Lung (tissue), 12 donors: ENCODE measurements around the gene CENPU. TPM values are rescaled to one million over a fixed set of nuclear protein-coding genes. Genes with fewer than 3 reads are reported as not detected.

ENCODE experiments used
- ATAC-seq: fragments of 200-7000 bp; cut with Tn5 transposase; one replicate; pipeline ENCODE4 v1.9.1; 2020; ENCODE audit warnings: moderate number of reproducible peaks; ENCODE audit not compliant: insufficient read depth, low FRiP score
- DNase-seq, 3 donors: peaks; one replicate each; pipeline ENCODE4 v3.0.0-alpha.2; 2013 to 2017
- H3K27ac ChIP-seq, 2 donors: one replicate each; pipeline ENCODE4 v1.5.1; 2013; ENCODE audit warnings: mild to moderate bottlenecking in 2 of 2, moderate library complexity in 2 of 2, control low read depth in 1 of 2, inconsistent platforms in 1 of 2, low read depth in 1 of 2, low read length in 1 of 2
- H3K27me3 ChIP-seq, 3 donors: one replicate each; pipeline ENCODE4 v1.5.1; 2013; ENCODE audit warnings: low read length in 2 of 3; ENCODE audit not compliant: control insufficient read depth in 3 of 3, insufficient read depth in 3 of 3
- H3K36me3 ChIP-seq, 4 donors: one replicate each; pipeline ENCODE4 v1.5.1; 2013; ENCODE audit warnings: low read length in 4 of 4, mild to moderate bottlenecking in 1 of 4, moderate library complexity in 1 of 4; ENCODE audit not compliant: control insufficient read depth in 4 of 4, insufficient read depth in 4 of 4
- H3K4me1 ChIP-seq, 5 donors: one replicate each; pipeline ENCODE4 v1.5.1; 2013; ENCODE audit warnings: low read length in 5 of 5, mild to moderate bottlenecking in 2 of 5, moderate library complexity in 1 of 5; ENCODE audit not compliant: control insufficient read depth in 5 of 5, insufficient read depth in 5 of 5
- H3K4me3 ChIP-seq: one replicate; pipeline ENCODE4 v1.5.1; 2013; ENCODE audit warnings: mild to moderate bottlenecking, control low read depth, moderate library complexity
- H3K9ac ChIP-seq, 2 donors: one replicate each; pipeline ENCODE4 v1.5.1; 2013; ENCODE audit warnings: low read length in 2 of 2, control low read depth in 1 of 2; ENCODE audit not compliant: insufficient read depth in 1 of 2
- H3K9me3 ChIP-seq, 4 donors: one replicate each; pipeline ENCODE4 v1.5.1; 2013; ENCODE audit warnings: low read length in 3 of 4, mild to moderate bottlenecking in 1 of 4, moderate library complexity in 1 of 4; ENCODE audit not compliant: control insufficient read depth in 4 of 4, insufficient read depth in 3 of 4
- WGBS, 2 donors: extraction: QIAGEN DNeasy Blood & Tissue Kit; methylation state at CpG; one replicate each; pipeline ENCODE4 v1.1.7; 2013; 5-methylcytosine and 5-hydroxymethylcytosine counted together
- polyA plus RNA-seq, 2 donors: library from polyadenylated mRNA; stranded (reverse); fragments of 200-250 nt; gene quantifications; one replicate each; pipeline ENCODE4 v1.2.1, GENCODE V29; 2013
- total RNA-seq, 2 donors: library from RNA; depleted of rRNA in 1 of 2; stranded (reverse); fragments of >200 nt in 1 of 2; gene quantifications; one replicate each; pipeline ENCODE4 v1.2.1, GENCODE V29; 2014 to 2021
- TF ChIP-seq, protein P1 (sequence below): IDR thresholded peaks from 2 replicates; pipeline ENCODE4 v1.5.1; 2012; ENCODE audit warnings: mild to moderate bottlenecking; ENCODE audit errors: control extremely low read depth, extremely low read depth
- donor health status: control.
- donor health status: control.
- donor health status: Bipolar disorder and iron deficiency.
- donor health status: healthy.
- donor health status: DM: yes; HTN: yes; CAD: no.

CENPU gene
- total and polyA plus RNA-seq, 4 donors = 2.1 to 11.7 (median 6.1) TPM

GRCh38 chr4:184668096-184668495 is 65.8 kb downstream of the CENPU start:
- no peak for DNase-seq
- Histone ChIP-seq H3K9ac (no peak overlapping the region), H3K4me1 (peaks cover 0 to 8% (median 0%) of the 10 kb centered on the region in 5 donors), H3K27me3 (no peaks in the 10 kb centered on the region), H3K9me3 (no peaks in the 10 kb centered on the region), H3K27ac (peak overlapping the region in 1 of 2 donors; percentile 31), H3K36me3 (peaks cover 16 to 21% (median 19%) of the 10 kb centered on the region in 4 donors), H3K4me3 (no peak overlapping the region)
- TF ChIP-seq, protein P1, sequence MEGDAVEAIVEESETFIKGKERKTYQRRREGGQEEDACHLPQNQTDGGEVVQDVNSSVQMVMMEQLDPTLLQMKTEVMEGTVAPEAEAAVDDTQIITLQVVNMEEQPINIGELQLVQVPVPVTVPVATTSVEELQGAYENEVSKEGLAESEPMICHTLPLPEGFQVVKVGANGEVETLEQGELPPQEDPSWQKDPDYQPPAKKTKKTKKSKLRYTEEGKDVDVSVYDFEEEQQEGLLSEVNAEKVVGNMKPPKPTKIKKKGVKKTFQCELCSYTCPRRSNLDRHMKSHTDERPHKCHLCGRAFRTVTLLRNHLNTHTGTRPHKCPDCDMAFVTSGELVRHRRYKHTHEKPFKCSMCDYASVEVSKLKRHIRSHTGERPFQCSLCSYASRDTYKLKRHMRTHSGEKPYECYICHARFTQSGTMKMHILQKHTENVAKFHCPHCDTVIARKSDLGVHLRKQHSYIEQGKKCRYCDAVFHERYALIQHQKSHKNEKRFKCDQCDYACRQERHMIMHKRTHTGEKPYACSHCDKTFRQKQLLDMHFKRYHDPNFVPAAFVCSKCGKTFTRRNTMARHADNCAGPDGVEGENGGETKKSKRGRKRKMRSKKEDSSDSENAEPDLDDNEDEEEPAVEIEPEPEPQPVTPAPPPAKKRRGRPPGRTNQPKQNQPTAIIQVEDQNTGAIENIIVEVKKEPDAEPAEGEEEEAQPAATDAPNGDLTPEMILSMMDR = no peak
- ATAC-seq = no peak
- WGBS, 2 donors = 92 to 95% methylated on average over 9 of the region's 9 CpGs

DNA sequence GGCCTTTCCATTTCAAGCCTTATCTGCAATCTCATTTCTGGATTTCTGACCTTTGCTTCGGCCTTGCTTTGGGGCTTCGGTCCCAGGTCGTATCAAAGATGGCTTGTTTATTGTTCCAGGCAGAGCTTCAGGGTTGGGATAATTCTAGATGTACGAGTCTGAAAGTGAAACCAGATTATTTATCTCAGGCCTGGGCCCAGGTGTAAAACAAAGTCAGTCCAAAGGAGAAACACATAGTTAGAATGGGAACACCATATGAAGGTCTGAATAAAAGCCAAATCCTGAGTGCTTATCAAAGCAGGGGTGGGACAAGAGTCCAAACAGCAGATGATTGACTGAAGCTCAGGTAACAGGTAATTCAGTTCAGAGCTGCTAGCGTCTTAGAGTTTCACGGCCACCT is 67.2 kb downstream of the CENPU start:
- ATAC-seq = no peak

DNA sequence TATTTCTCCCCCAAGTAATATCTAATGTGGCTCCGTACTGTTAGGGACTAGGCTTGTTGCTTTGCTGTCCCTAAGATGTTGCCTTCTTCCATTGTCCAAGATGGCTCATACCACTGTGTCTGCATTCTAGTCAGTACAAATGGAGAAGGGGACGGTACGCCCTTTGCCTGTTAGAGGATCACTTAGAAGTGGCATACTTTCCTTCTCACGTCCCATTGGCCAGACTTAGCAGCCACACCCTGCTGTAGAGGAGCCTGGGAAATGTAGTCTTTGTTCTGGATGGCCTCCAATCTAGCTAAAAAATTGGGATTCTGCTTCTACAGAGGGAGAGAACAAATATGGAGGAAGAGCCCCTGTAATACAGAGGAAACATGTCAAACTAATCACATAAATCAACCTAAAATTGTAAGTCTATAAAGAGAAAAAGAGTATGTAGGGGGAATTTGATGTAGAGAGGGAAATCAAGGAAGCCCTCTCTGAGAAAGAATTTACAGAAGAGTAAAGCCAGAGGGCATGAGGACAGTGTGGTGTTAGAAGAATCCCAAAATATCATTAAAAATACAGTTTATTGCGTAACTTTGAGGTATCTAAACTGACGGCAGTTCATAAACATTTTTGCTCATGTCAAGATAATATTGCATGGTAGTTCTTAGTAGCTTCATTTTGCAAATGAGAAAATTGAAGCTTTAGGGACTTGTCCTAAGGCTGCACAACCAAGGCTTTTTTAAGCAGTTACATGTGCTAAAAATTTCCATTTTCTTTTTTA is 69.3 kb downstream of the CENPU start:
- no peak overlapping the region for H3K27ac ChIP-seq
- no peaks in the 10 kb centered on the region for H3K27me3 ChIP-seq
- H3K4me1 ChIP-seq = peaks cover 0 to 8% (median 0%) of the 10 kb centered on the region in 5 donors
- DNase-seq (peak in 2 of 3 donors; percentile 11 to 16), ATAC-seq (no peak)
- H3K4me3 ChIP-seq = no peak overlapping the region
- H3K36me3 ChIP-seq = peaks cover 9 to 29% (median 18%) of the 10 kb centered on the region in 4 donors
- TF ChIP-seq, protein P1 = no peak
- H3K9me3 ChIP-seq = no peaks in the 10 kb centered on the region
- H3K9ac ChIP-seq = no peak overlapping the region
- WGBS, 2 donors = 43 to 63% methylated on average over 6 of the region's 6 CpGs

More for the DNA sequence above, 67.2 kb downstream of the CENPU start:
- no peak overlapping the region for H3K27ac ChIP-seq
- TF ChIP-seq, protein P1 = no peak
- no peak overlapping the region for H3K4me3 ChIP-seq
- H3K9me3 ChIP-seq = no peaks in the 10 kb centered on the region
- DNase-seq = no peak
- H3K36me3 ChIP-seq = peaks cover 9 to 21% (median 14%) of the 10 kb centered on the region in 4 donors
- H3K9ac ChIP-seq = no peak overlapping the region
- WGBS, 2 donors = 79 to 84% methylated on average over 6 of the region's 6 CpGs
- no peaks in the 10 kb centered on the region for H3K27me3 ChIP-seq
- H3K4me1 ChIP-seq = peaks cover 0 to 8% (median 0%) of the 10 kb centered on the region in 5 donors
